HepG2 (cell line): ENCODE measurements around the gene FAM118B. TPM values are rescaled to one million over a fixed set of nuclear protein-coding genes. Genes with fewer than 3 reads are reported as not detected.

Source experiments
- ZMYM3 ChIP-seq: sonication (generic); formaldehyde crosslinking; IDR thresholded peaks from 2 replicates; pipeline ENCODE4 v1.5.1; 2020; ENCODE audit warnings: mild to moderate bottlenecking, missing genetic modification reagents
- ZNF556 ChIP-seq: sonication (generic); formaldehyde crosslinking; IDR thresholded peaks from 2 replicates; pipeline ENCODE4 v1.4.0; 2020; ENCODE audit warnings: mild to moderate bottlenecking, missing genetic modification reagents, borderline replicate concordance
- polyA plus RNA-seq, 8 experiments: library from polyadenylated mRNA; depleted of rRNA in 3 of 8; stranded (reverse) in 7 of 8; unstranded in 1 of 8; fragments of >200 nt; fragmentation: Illumina TruSeq in 4 of 8; extraction: Trizol in 4 of 8; gene quantifications; 2 replicates each; pipeline versions ENCODE4 v1.2.1 to v1.2.3, GENCODE V29; 2011 to 2016; ENCODE audit warnings: low read depth in 4 of 8, missing spikeins in 1 of 8, mixed read lengths in 1 of 8; ENCODE audit not compliant: insufficient read depth in 1 of 8
- total RNA-seq, 5 experiments: library from RNA; depleted of rRNA; stranded (reverse); fragments of >200 nt; fragmentation: Illumina TruSeq; extraction: Trizol; gene quantifications; 2 replicates each; pipeline ENCODE4 v1.2.3, GENCODE V29; 2016; ENCODE audit warnings: low read depth in 1 of 5
- TF ChIP-seq, protein P1 (sequence below): sonication (generic); formaldehyde crosslinking; conservative IDR thresholded peaks from 2 replicates; pipeline ENCODE4 v1.8.0; 2022; ENCODE audit warnings: mild to moderate bottlenecking, moderate library complexity, missing genetic modification reagents
- TF ChIP-seq, protein P2 (sequence below): sonication (generic); formaldehyde crosslinking; IDR thresholded peaks from 2 replicates; pipeline ENCODE4 v1.5.0; 2020; ENCODE audit warnings: mild to moderate bottlenecking, missing genetic modification reagents
- TF ChIP-seq, protein P3 (sequence below): sonication (generic); formaldehyde crosslinking; IDR thresholded peaks from 2 replicates; pipeline ENCODE4 v1.4.0; 2020; ENCODE audit warnings: missing genetic modification reagents
- TF ChIP-seq, protein P4 (sequence below): sonication (generic); formaldehyde crosslinking; IDR thresholded peaks from 2 replicates; pipeline ENCODE4 v1.5.0; 2020; ENCODE audit warnings: missing genetic modification reagents

The FAM118B gene
- total and polyA plus RNA-seq, 2 of the 13 experiments (the other 11 are each of a cell fraction or from before 2014, with no cell fraction given): 10.2 to 25.7 TPM

DNA sequence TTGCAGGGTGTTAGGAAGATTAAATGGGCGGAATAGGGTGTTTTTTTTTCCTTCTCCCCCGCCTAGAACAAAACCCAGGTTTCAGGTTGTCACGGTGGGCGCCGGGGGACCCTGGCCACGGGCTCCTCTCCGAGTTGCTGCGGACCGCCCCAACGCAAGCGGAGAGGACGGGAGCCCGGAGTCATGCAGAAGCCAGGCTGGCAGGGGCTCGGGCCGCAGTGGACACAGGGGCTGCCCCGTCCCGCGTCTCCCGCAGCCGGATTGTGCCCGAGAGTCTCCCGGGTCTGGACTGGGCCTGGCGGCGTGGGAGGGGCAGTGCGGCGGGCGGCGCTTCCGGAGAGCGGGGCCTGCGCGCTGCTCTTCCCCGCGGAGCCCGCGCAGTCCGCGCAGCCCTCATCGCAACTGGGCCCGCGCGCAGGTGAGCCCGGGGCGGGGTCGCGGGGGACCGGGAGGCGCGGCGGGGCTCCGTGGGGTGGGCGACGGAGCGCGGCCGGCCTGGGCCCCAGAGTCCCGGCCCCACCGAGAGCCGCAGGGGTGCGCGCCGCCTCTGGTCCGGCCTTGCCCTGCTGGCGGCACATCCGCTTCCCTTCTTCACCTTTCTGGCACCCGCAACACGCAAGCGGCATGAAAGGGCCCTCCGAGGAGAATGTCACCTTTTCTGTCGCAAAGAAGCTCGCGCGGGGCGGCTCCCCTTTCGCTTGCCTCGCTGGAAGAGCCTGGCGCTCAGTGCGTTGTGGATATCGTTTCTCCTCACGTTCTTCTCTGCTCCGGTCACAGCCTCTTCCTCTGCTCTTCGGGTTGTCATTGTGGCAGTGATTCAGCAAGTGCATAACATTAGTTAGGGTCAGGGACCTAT is 71.4 kb downstream of the FAM118B start, which contains the start of gene TIRAP (continued):
- TF ChIP-seq, protein P1, sequence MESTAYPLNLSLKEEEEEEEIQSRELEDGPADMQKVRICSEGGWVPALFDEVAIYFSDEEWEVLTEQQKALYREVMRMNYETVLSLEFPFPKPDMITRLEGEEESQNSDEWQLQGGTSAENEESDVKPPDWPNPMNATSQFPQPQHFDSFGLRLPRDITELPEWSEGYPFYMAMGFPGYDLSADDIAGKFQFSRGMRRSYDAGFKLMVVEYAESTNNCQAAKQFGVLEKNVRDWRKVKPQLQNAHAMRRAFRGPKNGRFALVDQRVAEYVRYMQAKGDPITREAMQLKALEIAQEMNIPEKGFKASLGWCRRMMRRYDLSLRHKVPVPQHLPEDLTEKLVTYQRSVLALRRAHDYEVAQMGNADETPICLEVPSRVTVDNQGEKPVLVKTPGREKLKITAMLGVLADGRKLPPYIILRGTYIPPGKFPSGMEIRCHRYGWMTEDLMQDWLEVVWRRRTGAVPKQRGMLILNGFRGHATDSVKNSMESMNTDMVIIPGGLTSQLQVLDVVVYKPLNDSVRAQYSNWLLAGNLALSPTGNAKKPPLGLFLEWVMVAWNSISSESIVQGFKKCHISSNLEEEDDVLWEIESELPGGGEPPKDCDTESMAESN (CRISPR knock-in tag): peak; percentile 83
- TF ChIP-seq, protein P2, sequence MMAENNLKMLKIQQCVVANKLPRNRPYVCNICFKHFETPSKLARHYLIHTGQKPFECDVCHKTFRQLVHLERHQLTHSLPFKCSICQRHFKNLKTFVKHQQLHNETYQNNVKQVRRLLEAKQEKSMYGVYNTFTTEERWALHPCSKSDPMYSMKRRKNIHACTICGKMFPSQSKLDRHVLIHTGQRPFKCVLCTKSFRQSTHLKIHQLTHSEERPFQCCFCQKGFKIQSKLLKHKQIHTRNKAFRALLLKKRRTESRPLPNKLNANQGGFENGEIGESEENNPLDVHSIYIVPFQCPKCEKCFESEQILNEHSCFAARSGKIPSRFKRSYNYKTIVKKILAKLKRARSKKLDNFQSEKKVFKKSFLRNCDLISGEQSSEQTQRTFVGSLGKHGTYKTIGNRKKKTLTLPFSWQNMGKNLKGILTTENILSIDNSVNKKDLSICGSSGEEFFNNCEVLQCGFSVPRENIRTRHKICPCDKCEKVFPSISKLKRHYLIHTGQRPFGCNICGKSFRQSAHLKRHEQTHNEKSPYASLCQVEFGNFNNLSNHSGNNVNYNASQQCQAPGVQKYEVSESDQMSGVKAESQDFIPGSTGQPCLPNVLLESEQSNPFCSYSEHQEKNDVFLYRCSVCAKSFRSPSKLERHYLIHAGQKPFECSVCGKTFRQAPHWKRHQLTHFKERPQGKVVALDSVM (CRISPR knock-in tag): 0 out of 2 replicates have a peak, but pooled peaks have one; percentile 32
- TF ChIP-seq ZNF556: 0 out of 2 replicates have a peak, but pooled peaks have one; percentile 42
- TF ChIP-seq, protein P3, sequence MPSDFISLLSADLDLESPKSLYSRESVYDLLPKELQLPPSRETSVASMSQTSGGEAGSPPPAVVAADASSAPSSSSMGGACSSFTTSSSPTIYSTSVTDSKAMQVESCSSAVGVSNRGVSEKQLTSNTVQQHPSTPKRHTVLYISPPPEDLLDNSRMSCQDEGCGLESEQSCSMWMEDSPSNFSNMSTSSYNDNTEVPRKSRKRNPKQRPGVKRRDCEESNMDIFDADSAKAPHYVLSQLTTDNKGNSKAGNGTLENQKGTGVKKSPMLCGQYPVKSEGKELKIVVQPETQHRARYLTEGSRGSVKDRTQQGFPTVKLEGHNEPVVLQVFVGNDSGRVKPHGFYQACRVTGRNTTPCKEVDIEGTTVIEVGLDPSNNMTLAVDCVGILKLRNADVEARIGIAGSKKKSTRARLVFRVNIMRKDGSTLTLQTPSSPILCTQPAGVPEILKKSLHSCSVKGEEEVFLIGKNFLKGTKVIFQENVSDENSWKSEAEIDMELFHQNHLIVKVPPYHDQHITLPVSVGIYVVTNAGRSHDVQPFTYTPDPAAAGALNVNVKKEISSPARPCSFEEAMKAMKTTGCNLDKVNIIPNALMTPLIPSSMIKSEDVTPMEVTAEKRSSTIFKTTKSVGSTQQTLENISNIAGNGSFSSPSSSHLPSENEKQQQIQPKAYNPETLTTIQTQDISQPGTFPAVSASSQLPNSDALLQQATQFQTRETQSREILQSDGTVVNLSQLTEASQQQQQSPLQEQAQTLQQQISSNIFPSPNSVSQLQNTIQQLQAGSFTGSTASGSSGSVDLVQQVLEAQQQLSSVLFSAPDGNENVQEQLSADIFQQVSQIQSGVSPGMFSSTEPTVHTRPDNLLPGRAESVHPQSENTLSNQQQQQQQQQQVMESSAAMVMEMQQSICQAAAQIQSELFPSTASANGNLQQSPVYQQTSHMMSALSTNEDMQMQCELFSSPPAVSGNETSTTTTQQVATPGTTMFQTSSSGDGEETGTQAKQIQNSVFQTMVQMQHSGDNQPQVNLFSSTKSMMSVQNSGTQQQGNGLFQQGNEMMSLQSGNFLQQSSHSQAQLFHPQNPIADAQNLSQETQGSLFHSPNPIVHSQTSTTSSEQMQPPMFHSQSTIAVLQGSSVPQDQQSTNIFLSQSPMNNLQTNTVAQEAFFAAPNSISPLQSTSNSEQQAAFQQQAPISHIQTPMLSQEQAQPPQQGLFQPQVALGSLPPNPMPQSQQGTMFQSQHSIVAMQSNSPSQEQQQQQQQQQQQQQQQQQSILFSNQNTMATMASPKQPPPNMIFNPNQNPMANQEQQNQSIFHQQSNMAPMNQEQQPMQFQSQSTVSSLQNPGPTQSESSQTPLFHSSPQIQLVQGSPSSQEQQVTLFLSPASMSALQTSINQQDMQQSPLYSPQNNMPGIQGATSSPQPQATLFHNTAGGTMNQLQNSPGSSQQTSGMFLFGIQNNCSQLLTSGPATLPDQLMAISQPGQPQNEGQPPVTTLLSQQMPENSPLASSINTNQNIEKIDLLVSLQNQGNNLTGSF (CRISPR knock-in tag): no peak
- TF ChIP-seq, protein P4, sequence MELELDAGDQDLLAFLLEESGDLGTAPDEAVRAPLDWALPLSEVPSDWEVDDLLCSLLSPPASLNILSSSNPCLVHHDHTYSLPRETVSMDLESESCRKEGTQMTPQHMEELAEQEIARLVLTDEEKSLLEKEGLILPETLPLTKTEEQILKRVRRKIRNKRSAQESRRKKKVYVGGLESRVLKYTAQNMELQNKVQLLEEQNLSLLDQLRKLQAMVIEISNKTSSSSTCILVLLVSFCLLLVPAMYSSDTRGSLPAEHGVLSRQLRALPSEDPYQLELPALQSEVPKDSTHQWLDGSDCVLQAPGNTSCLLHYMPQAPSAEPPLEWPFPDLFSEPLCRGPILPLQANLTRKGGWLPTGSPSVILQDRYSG: no peak
- TF ChIP-seq ZMYM3 (CRISPR knock-in tag): 0 out of 2 replicates have a peak, but pooled peaks have one; percentile 20
